GM12873 (cell line): ENCODE data around the gene DCAF11.

Experiments
- TF ChIP-seq, protein P1 (sequence below): IDR thresholded peaks from 2 replicates; pipeline ENCODE4 v1.5.1; 2012; ENCODE audit warnings: low read depth, mild to moderate bottlenecking, moderate library complexity, low read length, control low read depth; ENCODE audit not compliant: insufficient read depth; ENCODE audit errors: missing control alignments

DCAF11 gene

GRCh38 chr14:24094841-24095270 lies 19.7 kb upstream of the DCAF11 start:
- TF ChIP-seq, protein P1, sequence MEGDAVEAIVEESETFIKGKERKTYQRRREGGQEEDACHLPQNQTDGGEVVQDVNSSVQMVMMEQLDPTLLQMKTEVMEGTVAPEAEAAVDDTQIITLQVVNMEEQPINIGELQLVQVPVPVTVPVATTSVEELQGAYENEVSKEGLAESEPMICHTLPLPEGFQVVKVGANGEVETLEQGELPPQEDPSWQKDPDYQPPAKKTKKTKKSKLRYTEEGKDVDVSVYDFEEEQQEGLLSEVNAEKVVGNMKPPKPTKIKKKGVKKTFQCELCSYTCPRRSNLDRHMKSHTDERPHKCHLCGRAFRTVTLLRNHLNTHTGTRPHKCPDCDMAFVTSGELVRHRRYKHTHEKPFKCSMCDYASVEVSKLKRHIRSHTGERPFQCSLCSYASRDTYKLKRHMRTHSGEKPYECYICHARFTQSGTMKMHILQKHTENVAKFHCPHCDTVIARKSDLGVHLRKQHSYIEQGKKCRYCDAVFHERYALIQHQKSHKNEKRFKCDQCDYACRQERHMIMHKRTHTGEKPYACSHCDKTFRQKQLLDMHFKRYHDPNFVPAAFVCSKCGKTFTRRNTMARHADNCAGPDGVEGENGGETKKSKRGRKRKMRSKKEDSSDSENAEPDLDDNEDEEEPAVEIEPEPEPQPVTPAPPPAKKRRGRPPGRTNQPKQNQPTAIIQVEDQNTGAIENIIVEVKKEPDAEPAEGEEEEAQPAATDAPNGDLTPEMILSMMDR, result no peak

- TF ChIP-seq, protein P1, result no peak
Measured at GRCh38 chr14:24095271-24096068, 19.1 kb upstream of the DCAF11 start.

DNA sequence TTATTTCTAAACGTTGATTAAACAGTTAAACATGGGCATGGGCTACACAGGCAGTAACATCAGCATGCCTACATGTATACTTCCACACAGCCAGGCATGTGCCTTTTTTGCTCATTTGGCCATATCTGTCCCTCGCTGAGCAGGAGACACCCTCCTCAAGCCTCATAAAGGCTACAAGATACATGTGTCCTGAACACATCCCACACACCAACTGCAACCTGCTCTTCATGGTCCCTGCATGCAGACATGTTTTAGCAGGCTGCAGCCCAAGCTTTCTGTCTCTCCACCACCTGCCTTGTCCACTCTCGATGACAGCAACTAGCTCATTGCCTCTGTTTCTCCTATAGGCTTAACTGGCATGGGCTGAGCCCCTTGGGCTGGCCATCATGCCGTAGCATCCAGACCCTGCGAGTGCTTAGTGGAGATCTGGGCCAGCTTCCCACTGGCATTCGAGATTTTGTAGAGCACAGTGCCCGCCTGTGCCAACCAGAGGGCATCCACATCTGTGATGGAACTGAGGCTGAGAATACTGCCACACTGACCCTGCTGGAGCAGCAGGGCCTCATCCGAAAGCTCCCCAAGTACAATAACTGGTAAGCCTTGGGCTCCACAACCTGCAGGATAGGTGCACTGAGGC lies 17.9 kb upstream of the DCAF11 start:
- TF ChIP-seq, protein P1, result no peak

- TF ChIP-seq, protein P1, result no peak
Measured at GRCh38 chr14:24098229-24098926, 16.2 kb upstream of the DCAF11 start.

DNA sequence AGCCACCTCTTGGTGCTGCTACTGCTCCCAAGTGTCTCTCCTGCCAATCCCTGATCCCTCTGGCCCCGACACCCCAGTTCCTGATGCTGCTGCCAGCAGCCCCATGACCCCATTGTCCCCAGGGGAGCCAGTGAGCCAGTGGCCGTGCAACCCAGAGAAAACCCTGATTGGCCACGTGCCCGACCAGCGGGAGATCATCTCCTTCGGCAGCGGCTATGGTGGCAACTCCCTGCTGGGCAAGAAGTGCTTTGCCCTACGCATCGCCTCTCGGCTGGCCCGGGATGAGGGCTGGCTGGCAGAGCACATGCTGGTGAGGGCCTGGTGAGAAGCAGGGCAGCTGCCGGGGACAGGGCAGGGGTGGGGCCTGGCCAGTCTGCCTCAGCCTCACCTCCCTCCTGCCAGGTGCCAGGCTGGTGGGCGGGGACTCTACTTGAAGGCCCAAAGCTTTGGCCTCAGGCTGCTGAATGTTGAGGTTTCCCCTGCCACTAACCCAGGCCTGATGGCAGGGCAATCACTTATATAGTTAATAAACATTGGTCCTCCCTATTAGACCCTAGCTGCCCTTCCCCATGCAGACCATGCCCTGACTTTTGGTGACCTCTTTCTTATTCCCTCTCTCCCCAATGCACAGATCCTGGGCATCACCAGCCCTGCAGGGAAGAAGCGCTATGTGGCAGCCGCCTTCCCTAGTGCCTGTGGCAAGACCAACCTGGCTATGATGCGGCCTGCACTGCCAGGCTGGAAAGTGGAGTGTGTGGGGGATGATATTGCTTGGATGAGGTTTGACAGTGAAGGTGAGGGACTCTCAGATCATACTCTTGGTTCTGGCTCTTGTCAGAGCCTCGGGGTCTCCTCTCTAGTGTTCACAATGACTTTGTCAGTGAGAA lies 15.4 kb upstream of the DCAF11 start:
- TF ChIP-seq, protein P1, result no peak

DNA sequence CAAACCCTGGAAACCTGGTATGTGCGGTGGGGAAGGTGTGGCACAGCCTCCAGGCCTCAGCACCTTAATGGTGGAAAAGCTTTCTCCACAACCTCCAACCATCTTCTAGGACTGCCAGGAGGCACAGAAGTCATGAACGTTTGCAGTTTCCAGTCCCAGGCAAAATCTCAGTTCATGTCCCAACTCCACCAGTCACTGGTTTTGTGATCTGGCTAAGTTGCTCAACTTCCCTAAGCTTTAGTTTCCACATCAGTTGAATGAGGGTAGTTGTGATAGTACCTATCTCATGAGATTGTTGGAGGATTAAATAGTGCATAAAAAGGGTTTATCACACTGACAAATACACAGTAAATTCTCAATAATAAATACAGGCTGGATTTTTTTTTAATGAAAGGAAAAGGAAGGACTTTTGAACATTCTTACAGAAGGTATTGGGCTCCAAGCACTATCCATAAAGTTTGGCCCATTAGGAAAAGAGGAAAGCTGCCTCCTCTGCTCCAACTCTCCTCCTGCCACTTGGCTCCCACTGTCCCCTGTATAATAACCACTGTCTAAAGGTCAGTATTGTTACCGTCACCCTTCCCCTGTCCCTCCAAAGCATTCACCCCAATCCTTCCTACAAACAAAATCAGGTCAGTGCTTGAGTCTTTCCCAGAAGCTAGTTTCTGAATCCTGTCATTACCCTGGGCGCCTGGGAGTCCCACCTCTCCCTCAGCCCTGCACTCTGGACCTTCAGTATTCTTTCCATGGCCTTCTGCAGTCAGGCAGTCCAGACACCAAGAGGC lies 14.2 kb upstream of the DCAF11 start:
- TF ChIP-seq, protein P1, result no peak
